T-helper 2 cell treated with Interferon-gamma antibody and Interleukin-4, amounts not matched to agents 100 ng/mL and 5 ng/mL, for 36 hours (primary cell): ENCODE data around the gene GPRC5D. TPM values are rescaled to one million over a fixed set of nuclear protein-coding genes. Genes with fewer than 3 reads are reported as not detected.

Experiments
- intact Hi-C: fragments of 100-400 bp; cut with micrococcal nuclease; formaldehyde crosslinking; loops from one replicate; pipeline ENCODE4 v1.15.1; 2023
- total RNA-seq: library from RNA; stranded (reverse); gene quantifications from 2 replicates; pipeline ENCODE4 v1.2.3, GENCODE V29; 2022

GPRC5D gene
- total RNA-seq, 1 donor from 2014 or later: not detected

DNA sequence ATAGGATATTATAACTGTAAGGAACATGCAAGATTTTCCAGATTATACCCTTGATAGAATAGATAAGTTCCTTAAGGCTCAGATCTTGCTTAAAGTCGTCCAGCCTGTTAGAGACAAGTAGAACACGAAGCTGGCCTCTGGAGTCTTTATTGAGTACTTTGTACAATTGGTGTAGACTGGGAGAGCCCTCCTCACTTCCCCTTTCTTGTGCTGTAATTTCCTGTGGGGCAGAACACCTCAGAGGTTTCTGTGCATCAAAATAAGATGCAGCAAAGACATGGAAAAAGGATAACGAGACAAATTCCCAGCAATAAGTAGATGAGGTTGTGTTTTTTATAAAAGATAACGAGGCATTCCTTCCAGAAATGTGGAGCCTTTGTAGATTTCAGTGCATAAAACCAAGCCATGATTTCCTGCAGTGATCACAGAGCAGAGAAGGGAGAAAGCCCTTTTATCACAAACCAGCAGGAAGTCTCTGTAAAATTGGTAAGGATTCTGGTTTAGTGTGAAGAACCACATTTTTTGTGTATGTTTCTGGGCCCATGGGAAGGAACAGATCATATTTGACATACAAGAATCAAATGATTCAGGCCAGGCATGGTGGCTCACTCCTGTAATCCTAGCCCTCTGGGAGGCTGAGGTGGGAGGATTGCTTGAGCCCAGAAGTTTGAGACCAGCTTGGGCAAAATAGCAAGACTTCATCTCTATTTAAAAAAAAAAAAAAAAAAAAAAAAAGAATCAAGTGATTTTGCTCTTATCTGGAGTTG, 42.6 kb downstream of the GPRC5D start:
- intact Hi-C loops: no loop called here

DNA sequence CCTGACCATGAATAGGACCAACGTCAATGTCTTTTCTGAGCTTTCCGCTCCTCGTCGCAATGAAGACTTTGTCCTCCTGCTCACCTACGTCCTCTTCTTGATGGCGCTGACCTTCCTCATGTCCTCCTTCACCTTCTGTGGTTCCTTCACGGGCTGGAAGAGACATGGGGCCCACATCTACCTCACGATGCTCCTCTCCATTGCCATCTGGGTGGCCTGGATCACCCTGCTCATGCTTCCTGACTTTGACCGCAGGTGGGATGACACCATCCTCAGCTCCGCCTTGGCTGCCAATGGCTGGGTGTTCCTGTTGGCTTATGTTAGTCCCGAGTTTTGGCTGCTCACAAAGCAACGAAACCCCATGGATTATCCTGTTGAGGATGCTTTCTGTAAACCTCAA, 43.3 kb downstream of the GPRC5D start:
- intact Hi-C loops: no loop called here

DNA sequence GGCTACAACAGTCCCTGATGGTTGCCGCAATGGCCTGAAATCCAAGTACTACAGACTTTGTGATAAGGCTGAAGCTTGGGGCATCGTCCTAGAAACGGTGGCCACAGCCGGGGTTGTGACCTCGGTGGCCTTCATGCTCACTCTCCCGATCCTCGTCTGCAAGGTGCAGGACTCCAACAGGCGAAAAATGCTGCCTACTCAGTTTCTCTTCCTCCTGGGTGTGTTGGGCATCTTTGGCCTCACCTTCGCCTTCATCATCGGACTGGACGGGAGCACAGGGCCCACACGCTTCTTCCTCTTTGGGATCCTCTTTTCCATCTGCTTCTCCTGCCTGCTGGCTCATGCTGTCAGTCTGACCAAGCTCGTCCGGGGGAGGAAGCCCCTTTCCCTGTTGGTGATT, 43.7 kb downstream of the GPRC5D start:
- intact Hi-C loops: no loop called here

DNA sequence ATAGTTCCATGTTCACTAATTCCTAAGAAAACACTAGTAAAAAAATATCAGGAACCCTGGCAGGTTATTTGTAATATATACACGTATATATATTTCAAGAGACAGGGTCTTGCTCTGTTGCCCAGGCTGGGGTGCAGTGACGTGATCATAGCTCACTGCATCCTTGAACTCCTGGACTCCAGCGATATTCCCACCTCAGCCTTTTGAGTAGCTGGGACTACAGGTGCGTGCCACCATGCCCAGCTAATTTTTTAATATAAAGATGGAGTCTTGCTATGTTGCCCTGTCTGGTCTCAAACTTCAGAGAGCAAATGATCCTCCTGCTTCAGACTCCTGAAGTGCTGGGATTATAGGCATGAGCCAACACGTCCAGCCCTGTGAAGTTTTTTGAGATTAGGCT, 44.4 kb downstream of the GPRC5D start:
- intact Hi-C loops: no loop called here

DNA sequence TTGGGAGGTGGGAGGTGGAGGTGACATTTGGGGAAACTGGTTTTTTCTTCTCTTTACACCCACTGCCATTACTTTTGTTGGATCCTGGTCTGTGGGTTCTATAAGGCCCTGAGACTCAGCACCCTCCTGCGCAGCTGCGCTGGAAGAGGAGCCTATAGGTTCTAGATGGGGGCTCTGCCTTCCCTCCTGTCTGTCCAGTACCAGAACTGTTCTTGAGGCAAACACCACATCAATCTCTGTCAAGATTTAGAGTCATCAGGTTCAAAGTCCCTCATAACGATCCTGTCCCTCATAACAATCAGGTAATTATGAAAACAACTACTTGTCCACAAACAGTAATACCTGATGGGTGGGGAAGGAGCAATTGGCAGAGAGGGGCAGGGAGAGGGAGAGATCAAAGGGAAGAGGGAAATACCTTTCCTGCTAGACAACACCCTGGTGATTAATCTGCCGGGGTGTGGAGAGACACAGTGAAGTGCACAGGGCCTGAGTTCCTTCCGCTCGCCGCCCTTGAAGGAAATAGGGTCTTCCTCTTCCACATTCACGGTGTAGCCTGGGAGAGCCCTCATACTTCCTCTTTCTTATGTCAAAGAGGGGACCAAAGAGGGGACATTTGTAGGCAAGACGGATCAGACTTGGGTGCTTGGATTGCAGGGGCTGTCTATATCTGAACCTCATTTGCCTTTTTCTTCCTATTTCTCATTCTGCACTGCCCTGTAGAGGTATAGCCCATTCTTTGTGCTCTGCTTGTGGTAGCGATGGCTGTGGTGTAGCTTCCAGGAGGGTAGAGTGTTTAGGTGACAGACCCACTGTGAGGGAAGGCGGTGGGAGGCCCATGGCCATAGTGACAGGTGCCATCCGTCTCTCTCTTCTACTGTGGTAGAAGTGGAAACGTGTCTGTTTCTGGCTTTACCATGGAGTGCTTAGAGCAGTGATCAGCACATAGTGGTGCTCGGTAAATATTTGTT, 48.0 kb downstream of the GPRC5D start:
- intact Hi-C loops: no loop called here

DNA sequence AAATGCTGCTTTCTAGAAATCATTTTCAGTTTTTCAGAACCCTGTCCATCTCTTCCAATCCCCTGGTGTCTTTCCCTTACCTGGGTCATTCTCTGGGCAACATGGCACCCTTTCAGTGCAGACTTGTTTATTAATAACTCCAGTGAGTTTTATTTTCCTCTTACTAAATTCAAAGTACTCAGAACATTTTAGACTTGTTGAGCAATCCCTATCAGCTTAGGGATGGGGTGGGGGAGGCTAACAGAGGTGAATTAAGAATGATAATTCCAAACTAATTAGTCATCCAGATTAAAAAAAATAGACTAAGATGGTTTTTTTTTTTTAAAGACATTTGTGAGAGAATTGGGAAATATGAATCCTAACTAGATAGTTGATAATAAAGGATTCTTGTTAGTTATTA, 49.9 kb downstream of the GPRC5D start:
- intact Hi-C loops: no loop called here

DNA sequence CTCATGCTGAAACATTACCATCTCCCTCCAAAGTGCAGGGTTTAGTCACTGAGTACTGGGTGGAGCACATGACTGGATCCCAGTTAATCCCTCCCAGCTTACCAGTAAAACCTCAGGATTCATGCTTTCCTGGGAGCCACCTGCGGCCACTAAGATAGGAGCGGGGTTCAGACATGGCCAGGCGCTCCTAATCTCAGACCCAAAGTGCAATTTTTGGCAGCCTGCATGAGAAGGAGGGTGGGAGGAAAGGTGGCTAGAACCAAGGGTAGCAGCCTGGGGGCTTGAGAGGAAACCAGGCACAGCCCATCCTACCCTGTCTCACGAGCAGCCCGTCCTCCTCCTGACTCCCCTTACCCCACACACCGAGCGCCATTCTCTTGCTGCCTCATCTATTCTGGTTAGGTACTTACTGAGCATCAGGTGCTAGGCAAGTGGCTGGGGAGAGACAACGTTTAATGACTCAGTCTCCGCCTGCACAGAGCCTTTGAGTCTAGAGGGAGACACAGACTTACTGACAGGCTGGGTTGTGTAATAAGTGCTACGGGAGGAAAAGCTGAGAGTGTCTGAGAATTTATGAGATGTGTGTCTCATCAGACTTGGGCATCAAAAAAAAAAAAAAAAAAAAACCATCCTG, 50.7 kb downstream of the GPRC5D start:
- intact Hi-C loops: no loop called here

DNA sequence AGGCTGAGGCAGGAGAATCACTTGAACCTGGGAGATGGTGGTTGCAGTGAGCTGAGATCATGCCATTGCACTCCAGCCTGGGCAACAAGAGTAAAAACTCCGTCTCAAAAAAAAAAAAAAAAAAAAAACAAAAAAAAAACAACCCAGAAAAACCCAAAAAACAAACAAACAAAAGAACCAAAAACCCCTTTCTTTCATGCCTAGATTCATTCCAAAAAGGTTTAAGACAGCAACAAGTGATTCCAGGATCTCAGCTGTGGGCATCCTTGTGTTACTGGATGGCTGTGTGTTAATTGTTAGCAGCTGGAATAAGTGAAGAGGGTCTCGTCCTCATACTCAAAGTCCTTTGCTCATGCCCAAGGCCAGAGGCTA, 51.2 kb downstream of the GPRC5D start:
- intact Hi-C loops: no loop called here

DNA sequence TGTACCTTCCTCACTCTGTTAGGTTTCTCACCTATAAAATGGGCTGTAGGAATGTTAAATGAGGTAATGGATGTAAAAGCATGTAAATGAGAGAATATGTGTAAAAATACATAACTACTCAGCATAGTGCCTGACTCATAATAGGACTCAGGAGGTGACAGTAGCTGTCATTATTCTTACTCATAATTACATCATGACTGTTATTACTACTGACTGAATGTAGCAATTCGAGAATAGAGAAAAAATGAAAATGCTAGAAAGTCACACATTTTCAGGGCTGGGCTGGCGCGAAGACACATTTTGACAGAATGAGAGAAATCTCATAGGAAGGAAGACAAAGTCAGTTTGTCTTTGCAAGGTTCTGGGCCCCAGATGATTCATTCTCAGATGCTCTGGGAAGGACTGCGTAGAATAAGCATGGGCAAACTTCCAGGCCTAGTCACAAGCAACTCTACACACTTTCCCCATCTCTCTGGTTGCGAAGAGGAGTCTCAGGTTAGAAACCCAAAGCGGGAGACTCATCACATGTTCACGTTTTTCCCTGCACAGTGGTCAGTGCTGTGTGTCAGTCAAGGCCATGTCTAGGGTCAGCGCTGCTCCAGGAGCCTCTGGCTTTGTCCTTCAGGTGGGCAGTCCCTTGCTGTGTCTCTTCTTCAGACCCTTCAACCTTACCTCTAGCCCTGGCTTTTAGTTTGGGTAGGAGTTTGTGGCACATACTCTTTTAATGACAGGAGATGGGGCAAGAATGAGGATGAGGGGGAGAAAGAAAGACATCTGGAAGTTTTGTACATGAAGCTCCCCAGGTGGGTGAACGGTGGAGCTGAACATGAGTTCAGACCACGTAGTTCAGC, 52.2 kb downstream of the GPRC5D start:
- intact Hi-C loops: no loop called here

DNA sequence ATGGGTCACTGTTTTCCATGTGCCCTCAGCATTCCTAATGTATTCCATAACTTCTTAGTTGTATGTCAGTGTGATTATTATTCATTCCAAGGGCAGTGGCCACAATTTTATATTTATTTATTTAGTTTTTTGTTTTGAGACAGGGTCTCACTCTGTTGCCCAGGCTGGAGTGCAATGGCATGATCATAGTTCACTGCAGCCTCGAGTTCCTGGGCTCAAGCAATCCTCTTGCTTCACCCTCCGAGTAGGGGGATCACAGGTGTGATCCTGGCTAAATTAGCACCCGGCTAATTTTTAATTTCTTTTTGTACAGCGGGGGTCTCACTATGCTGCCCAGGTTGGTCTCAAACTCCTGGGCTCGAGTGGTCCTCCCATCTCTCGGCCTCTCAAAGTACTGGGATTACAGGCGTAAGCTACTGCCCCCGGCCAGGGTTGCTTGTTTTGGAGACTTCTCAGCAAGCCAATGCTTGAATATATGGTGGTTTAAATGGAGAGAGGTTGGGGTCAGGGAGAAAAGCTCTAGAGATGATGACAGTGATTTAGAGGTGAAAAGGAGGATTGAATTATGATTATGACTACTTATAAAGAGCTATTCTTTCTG, 53.0 kb downstream of the GPRC5D start:
- intact Hi-C loops: no loop called here

DNA sequence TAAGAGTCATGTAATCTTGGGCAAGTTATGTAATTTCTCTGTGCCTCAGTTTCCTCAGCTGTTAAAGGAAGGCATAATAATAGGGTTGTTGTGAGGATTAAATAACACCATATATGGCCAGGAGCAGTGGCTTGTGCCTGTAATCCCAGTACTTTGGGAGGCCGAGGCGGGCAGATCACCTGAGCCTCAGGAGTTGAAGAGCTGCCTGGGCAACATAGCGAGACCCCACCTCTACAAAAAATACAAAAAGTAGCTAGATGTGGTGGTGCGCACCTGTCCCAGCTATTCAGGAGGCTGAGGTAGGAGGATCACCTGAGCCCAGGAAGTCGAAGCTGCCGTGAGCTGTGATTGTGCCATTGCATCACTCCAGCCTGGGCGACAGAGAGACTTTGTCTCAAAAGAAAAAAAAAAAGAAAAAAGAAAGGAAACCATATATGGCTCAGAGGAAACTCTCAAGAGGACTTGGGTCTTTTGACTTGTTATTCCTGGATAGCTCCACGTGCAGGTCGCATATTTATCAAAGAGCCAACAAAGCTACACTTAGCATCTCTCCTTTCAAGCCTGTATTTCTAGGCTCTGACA, 53.7 kb downstream of the GPRC5D start:
- intact Hi-C loops: no loop called here

DNA sequence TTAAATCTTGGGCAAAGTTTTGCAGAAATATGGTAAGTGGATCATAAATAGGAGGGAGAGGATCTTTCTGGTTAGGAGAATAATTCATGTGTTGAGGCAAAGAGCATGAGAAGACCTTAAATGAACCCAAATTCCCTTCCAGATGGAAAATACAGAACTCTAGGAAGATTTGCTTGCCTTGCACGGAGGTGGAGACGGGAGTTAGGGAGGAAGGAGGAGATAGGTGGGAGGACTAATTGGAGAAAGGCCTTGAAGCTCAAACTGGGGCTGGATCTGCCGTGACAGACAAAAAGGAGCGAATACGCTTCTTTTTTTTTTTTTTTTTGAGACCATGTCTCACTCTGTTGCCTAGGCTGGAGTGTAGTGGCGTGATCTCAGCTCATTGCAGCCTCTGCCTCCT, 54.7 kb downstream of the GPRC5D start:
- intact Hi-C loops: no loop called here

DNA sequence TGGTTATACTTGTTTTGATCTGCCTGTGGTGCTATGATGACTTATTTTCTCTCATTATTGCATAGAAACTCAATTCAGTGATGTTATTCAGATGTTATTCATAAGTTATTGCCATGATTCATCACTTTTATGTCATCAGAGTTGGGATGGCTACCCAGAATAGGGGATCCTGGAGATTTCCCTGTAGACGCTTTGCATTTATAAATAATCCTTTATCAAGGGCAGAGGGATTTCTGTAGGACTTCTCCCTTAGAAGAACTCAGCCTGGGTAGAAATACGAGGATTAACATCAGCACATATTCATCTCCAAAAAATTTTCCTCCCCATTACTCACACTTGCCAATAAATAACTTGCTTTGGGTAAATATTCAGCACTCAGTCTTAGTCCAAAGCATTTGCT, 55.7 kb downstream of the GPRC5D start:
- intact Hi-C loops: no loop called here

DNA sequence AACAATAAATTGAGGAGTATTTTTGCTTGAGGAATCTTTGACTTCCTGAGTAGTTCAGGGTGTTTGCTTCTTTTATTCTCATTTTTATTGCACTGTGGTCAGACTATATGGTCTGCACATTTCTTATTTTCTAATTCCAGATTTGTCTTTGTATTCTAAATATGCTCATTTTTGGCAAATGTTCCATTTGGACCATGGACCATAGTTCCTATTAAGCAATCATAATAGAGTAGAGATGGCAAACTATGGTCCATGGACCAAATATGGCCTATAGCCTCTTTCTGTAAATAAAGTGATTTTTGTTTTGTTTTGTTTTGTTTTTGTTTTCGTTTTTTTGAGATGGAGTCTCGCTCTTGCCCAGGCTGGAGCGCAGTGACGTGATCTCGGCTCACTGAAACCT, 58.5 kb downstream of the GPRC5D start:
- intact Hi-C loops: no loop called here

DNA sequence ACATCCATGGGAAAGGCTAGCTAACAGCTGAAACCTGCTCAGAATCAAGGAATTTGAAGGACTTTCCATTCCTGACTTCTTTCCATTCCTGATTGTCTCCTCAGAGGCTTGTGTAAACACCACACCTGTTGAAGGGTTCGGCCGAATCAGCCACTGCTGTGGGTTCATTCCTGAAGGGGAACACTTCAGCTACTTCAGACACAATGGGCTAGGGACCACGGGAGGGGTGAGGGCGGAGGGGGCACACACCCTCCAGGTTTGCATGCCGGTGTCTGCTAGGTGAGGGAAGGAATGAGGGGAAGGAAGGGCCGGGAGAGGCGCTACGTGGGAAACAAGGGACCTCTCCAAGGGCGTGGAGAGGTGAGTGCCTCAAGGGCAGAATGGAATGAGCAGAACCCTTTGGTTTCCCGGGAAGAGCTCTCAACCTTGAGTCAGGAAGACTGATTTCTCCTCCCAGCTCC, 59.3 kb downstream of the GPRC5D start:
- intact Hi-C loops: no loop called here

DNA sequence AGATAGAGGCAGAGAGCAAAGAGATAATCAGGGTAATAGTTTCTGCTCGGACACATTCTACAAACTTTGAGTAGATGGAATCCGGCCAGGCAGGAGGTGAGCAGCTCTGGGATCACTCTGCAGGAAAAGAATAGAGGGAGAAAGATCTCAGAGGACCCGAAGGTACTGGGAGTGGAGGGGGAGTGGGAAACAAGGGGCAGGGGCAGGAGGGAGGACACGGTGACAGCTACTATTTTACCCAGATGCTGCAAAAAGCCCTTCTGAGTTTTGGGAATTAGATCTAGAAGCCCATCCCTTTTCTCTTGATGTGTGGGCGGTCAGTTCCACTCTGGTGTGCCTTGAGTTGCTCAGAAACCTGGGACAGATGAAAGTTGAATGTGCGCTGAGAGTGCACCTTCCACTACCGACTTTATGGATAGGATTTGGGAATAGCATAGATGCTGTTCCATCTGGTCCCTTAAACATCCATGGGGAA, 60.1 kb downstream of the GPRC5D start:
- intact Hi-C loops: loop anchor here (2.0 kb wide), 1 partner anchor 103 kb away; no protein-coding TSS in a partner anchor

DNA sequence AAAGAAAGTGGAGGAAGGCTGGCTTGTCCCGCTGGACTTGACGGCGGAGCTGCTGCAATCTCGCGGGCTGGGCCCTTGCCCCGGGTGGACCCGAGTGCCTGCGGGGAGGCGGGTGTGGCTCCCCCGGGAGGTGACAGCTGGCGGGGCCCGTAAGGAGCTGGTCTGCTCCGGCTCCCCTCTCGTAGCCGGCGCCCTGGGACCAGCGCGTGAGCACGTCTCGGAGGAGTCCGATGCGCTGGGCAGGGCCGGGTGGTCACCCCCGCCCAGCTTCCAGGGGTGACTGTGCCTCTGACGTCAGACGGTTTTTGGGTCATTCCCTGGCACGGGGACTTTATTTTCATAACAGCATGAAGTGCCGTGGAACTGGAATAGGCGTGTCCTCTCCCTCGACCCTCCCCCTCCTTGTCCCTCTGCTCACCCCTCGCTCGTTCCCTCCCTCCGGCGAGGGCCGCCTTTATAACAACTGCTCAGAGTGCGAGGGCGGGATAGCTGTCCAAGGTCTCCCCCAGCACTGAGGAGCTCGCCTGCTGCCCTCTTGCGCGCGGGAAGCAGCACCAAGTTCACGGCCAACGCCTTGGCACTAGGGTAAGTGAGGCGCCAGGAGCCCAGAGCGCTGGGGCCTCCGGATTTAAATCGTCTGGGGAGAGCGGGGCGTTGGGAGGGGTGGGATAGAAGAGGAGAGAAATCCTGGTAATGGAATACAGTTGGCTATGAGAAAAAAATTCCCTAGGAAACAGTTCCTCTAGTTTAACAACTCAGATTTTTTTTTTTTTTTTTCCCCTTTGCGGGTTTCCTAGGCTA, 60.7 kb downstream of the GPRC5D start, which contains the start of gene GPRC5A:
Gene GPRC5A, plus strand, starts transcription at position 483 of the 801 bp plus-strand sequence. CDS start 16,688 bp downstream, outside the sequence.
- intact Hi-C loops: loop anchor here (2.0 kb wide), 1 partner anchor 102 kb away; no protein-coding TSS in a partner anchor
